Cardiac muscle cell (in vitro differentiated cells and primary cell): ENCODE measurements around the gene VPS72. TPM values are rescaled to one million over a fixed set of nuclear protein-coding genes. Genes with fewer than 3 reads are reported as not detected.
A peak's percentile ranks its signal among the peaks of the same experiment; 100 is the strongest.

ENCODE experiments used
- DNase-seq, 2 donors: peaks; one replicate each; pipeline versions ENCODE4 v3.0.0 to v3.0.0-alpha.2; 2010 to 2017; ENCODE audit warnings: low read depth in 1 of 2, low spot score in 1 of 2
- H3K27ac ChIP-seq: fragments of 200-600 bp; sonication (generic); 2 replicates; pipeline ENCODE4 v1.5.1; 2016
- H3K27me3 ChIP-seq: fragments of 200-600 bp; sonication (generic); 2 replicates; pipeline ENCODE4 v1.6.0; 2016; ENCODE audit warnings: control low read depth
- H3K36me3 ChIP-seq: fragments of 200-600 bp; sonication (generic); 2 replicates; pipeline ENCODE4 v1.5.1; 2016; ENCODE audit warnings: control low read depth
- H3K4me1 ChIP-seq: fragments of 200-600 bp; sonication (generic); 2 replicates; pipeline ENCODE4 v1.8.1; 2017; ENCODE audit warnings: low read depth, mild to moderate bottlenecking, mixed run types
- H3K4me3 ChIP-seq: fragments of 200-600 bp; sonication (generic); 2 replicates; pipeline ENCODE4 v1.5.1; 2016; ENCODE audit warnings: mild to moderate bottlenecking
- H3K9me3 ChIP-seq: fragments of 200-600 bp; sonication (generic); 2 replicates; pipeline ENCODE4 v1.5.1; 2017; ENCODE audit warnings: low read depth, mild to moderate bottlenecking, control low read depth
- CTCF ChIP-seq: IDR thresholded peaks from 2 replicates; pipeline ENCODE4 v1.5.1; 2012; ENCODE audit warnings: low read depth, mild to moderate bottlenecking, low read length
- polyA plus RNA-seq: library from polyadenylated mRNA; unstranded; fragments of >200 nt; fragmentation: Nextera tagmentation; extraction: Ambion mirVana; gene quantifications from 2 replicates; pipeline ENCODE4 v1.2.1, GENCODE V29; 2016
- total RNA-seq: library from RNA; depleted of rRNA; stranded (reverse); fragments of >200 nt; gene quantifications from 2 replicates; pipeline ENCODE4 v1.2.3, GENCODE V29; 2016

Gene VPS72
- total and polyA plus RNA-seq, 2 experiments from 2014 or later: 60.0 to 64.7 TPM

DNA sequence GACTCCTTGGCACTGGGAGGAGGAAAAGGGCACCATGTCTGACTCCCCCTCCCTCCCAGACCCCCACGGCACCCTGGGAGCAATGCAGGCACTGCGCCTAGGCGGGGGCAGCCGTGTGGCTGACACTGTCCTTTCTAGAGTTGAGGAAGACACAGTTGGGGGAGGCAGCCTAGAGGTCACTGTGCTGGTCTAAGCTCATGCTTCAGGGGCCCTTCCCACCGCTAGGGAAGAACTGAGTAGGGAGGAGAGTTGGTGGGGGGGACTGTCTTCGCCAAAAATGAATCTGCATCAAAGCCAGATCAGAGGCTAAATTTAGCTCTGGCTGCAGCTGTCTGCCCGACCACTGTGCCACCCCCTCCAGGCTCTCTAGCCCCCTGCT, 47.0 kb downstream of the VPS72 start:
- DNase-seq: peak in 1 of 2 donors; percentile 58
- Histone ChIP-seq H3K9me3 (no peaks in the 10 kb centered on the region), H3K4me3 (no peak overlapping the region), H3K27ac (peak overlapping the region; percentile 82), H3K4me1 (peaks cover 35% of the 10 kb centered on the region), H3K27me3 (no peaks in the 10 kb centered on the region), H3K36me3 (peaks cover 3% of the 10 kb centered on the region)
- TF ChIP-seq CTCF: no peak

DNA sequence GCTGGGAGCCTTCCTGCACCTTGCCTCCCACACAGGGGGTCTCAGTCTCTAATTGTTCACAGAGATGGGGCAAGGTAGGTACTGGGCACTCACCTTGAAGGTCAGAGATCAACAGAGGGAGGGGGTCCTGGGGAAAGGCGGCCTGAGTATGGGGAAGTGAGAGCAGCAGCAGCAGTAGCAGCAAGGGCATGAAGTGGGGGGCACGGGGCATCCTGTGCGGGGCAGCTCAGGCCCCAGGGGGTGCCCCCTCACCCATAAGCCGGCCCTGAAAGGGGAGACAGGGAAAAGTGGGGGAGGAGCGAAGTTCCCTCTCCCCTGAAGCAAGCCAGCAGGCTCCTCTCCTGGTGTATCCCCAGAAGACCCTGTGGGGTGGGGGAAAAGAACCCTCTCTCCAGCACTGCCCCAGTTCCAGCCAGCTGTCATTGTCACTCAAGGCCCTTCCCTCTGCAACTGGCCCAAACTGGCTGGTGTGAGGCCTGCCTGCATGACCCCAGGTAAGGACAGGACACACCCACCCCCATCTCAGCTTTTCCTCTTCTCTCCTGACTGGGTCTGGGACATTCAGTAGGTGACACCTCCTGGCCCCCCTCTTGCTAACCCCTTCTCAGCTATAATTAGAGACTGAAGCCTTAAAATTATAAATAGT, 47.5 kb downstream of the VPS72 start:
- Histone ChIP-seq H3K4me1 (peaks cover 35% of the 10 kb centered on the region), H3K36me3 (peaks cover 3% of the 10 kb centered on the region), H3K4me3 (no peak overlapping the region), H3K9me3 (no peaks in the 10 kb centered on the region), H3K27me3 (no peaks in the 10 kb centered on the region), H3K27ac (peak overlapping the region; percentile 82)
- no peak for TF ChIP-seq CTCF
- no peak for DNase-seq

- Histone ChIP-seq H3K4me1 (peaks cover 6% of the 10 kb centered on the region), H3K4me3 (no peak overlapping the region), H3K9me3 (no peaks in the 10 kb centered on the region), H3K27ac (no peak overlapping the region), H3K36me3 (peaks cover 14% of the 10 kb centered on the region), H3K27me3 (peaks cover 5% of the 10 kb centered on the region)
- DNase-seq: no peak
- no peak for TF ChIP-seq CTCF
Observed at GRCh38 chr1:151137789-151138188, 52.2 kb downstream of the VPS72 start.

DNA sequence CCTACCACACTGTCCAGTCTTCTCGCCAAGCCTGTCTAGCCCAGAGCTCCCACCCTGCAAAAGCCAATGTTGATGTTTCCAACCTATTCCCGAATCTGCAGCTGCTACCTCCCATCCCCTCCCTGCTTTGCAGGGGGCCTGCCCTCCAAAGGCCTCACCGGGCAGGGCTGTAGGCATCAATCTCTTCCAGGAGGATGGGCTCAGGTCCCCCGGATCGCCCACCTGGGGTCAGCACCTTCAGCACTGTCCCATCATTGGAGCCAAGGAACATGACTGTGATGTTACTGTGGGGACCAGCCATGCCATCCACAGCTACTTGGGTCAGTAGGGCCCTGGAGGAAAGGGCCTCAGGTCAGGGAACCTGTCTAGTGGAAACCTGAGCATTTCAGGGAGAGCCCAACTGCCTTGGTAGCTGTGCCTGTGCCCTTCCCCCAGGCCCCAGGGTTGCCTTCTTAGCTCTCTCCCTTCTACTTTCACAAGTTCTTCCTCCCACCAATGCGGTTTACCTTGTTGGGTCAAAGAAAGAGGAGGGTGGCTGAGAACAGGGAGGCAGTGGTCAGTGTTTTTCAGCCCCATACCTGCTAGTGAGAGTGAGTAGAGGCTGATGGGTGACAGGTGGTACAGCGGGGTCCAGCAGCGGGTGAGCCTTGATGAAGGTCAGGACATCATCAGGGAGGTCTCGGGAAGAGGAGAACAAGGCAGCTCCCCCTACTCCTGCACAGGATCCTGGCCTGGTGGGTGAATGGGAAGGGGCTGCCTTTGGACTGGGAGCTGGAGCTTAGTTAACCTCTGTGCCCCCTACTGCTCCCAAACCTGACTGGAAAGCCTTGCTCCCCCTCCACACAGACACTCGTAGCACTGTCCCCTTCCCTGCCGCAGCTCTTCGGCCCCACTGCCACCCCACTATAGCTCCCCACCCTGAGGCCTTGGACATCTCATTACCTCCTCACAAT, 54.3 kb downstream of the VPS72 start:
- peaks cover 2% of the 10 kb centered on the region for H3K4me1 ChIP-seq
- no peak overlapping the region for H3K27ac ChIP-seq
- H3K27me3 ChIP-seq: peaks cover 12% of the 10 kb centered on the region
- no peak overlapping the region for H3K4me3 ChIP-seq
- DNase-seq: no peak
- no peak for TF ChIP-seq CTCF
- H3K36me3 ChIP-seq: peaks cover 14% of the 10 kb centered on the region
- no peaks in the 10 kb centered on the region for H3K9me3 ChIP-seq

- no peaks in the 10 kb centered on the region for H3K9me3 ChIP-seq
- DNase-seq: no peak
Observed at GRCh38 chr1:151134991-151135390, 55.0 kb downstream of the VPS72 start.

More at GRCh38 chr1:151134991-151135390, 55.0 kb downstream of the VPS72 start:
- Histone ChIP-seq H3K27ac (no peak overlapping the region), H3K27me3 (peaks cover 12% of the 10 kb centered on the region), H3K4me3 (no peak overlapping the region), H3K4me1 (peaks cover 2% of the 10 kb centered on the region), H3K36me3 (peaks cover 14% of the 10 kb centered on the region)
- TF ChIP-seq CTCF: no peak
